HEK293T (cell line): ENCODE data around the gene PHB1.
"Not testable (repeated sequence)": the region's sequence is repeated elsewhere in the genome, so short reads cannot be mapped to it uniquely, and the experiment has no call there.

Experiments
- CTCF ChIA-PET: fragments of 350-600 bp; formaldehyde crosslinking; extraction: SDS; loops from one replicate; lab custom pipeline; 2021; ENCODE audit warnings: antibody characterized with exemption, inconsistent platforms; lab: Yijun Ruan, JAX
- POLR2A ChIA-PET: fragments of 350-600 bp; formaldehyde crosslinking; extraction: SDS; loops from one replicate; lab custom pipeline; 2020; ENCODE audit warnings: antibody characterized with exemption, inconsistent platforms; lab: Yijun Ruan, JAX
- DNase-seq: peaks from one replicate; pipeline ENCODE4 v3.0.0; 2012; ENCODE audit warnings: mixed read lengths; ENCODE audit errors: extremely low spot score
- ARNT ChIP-seq: fragments of 450-650 bp; IDR thresholded peaks from 2 replicates; pipeline ENCODE4 v1.6.1; 2017; ENCODE audit warnings: mild to moderate bottlenecking
- BHLHE40 ChIP-seq: fragments of 450-650 bp; IDR thresholded peaks from 2 replicates; pipeline ENCODE4 v1.6.1; 2016; ENCODE audit warnings: mild to moderate bottlenecking, moderate library complexity, borderline replicate concordance
- CTBP1 ChIP-seq: fragments of 450-650 bp; IDR thresholded peaks from 2 replicates; pipeline ENCODE4 v1.6.1; 2016; ENCODE audit warnings: borderline replicate concordance
- ELF4 ChIP-seq: fragments of 450-650 bp; IDR thresholded peaks from 2 replicates; pipeline ENCODE4 v1.6.1; 2017; ENCODE audit warnings: antibody characterized with exemption
- FOXA1 ChIP-seq: fragments of 450-650 bp; IDR thresholded peaks from 2 replicates; pipeline ENCODE4 v1.6.1; 2016; ENCODE audit warnings: mild to moderate bottlenecking
- FOXK2 ChIP-seq: fragments of 450-650 bp; IDR thresholded peaks from 2 replicates; pipeline ENCODE4 v1.6.1; 2016; ENCODE audit warnings: mild to moderate bottlenecking
- FOXM1 ChIP-seq: fragments of 450-650 bp; IDR thresholded peaks from 2 replicates; pipeline ENCODE4 v1.6.1; 2017; ENCODE audit warnings: mild to moderate bottlenecking, borderline replicate concordance
- HDGF ChIP-seq: fragments of 450-650 bp; IDR thresholded peaks from 2 replicates; pipeline ENCODE4 v1.6.1; 2017; ENCODE audit warnings: antibody characterized with exemption, borderline replicate concordance
- L3MBTL2 ChIP-seq: fragments of 450-650 bp; conservative IDR thresholded peaks from 2 replicates; pipeline ENCODE4 v1.6.1; 2016; ENCODE audit warnings: mild to moderate bottlenecking
- LEF1 ChIP-seq: fragments of 450-650 bp; IDR thresholded peaks from 2 replicates; pipeline ENCODE4 v1.6.1; 2017; ENCODE audit warnings: mild to moderate bottlenecking, borderline replicate concordance
- NFRKB ChIP-seq: fragments of 450-650 bp; IDR thresholded peaks from 2 replicates; pipeline ENCODE4 v1.6.1; 2016; ENCODE audit warnings: mild to moderate bottlenecking, moderate library complexity
- PKNOX1 ChIP-seq: fragments of 450-650 bp; IDR thresholded peaks from 2 replicates; pipeline ENCODE4 v1.6.1; 2016
- SP1 ChIP-seq: fragments of 450-650 bp; IDR thresholded peaks from 2 replicates; pipeline ENCODE4 v1.6.1; 2017
- SUZ12 ChIP-seq: fragments of 450-650 bp; IDR thresholded peaks from 2 replicates; pipeline ENCODE4 v1.6.1; 2016; ENCODE audit warnings: mild to moderate bottlenecking
- TARDBP ChIP-seq: fragments of 450-650 bp; IDR thresholded peaks from 2 replicates; pipeline ENCODE4 v1.6.1; 2016
- ZNF384 ChIP-seq: fragments of 450-650 bp; IDR thresholded peaks from 2 replicates; pipeline ENCODE4 v1.6.1; 2016

Gene PHB1

GRCh38 chr17:49425004-49425286 is 10.3 kb upstream of the PHB1 start:
- ChIA-PET CTCF (interaction anchor here (1.0 kb wide), 1 partner anchor 18 kb away, joined by 3 read pairs; no protein-coding TSS in a partner anchor), POLR2A (interaction anchor here (2.4 kb wide), 1 partner anchor 10 kb away, joined by 7 read pairs; the partner anchor contains the start of gene PHB1)
- no peak for TF ChIP-seq TARDBP
- no peak for TF ChIP-seq ZNF384
- TF ChIP-seq FOXK2 = no peak
- no peak for TF ChIP-seq FOXM1
- TF ChIP-seq PKNOX1 = no peak
- no peak for TF ChIP-seq L3MBTL2
- no peak for TF ChIP-seq CTBP1
- TF ChIP-seq BHLHE40 = no peak
- TF ChIP-seq NFRKB = no peak
- no peak for TF ChIP-seq ARNT
- TF ChIP-seq LEF1 = no peak
- TF ChIP-seq SP1 = no peak
- TF ChIP-seq FOXA1 = no peak
- no peak for TF ChIP-seq HDGF
- no peak for TF ChIP-seq SUZ12
- no peak for TF ChIP-seq ELF4
- DNase-seq = no peak

- ChIA-PET POLR2A (interaction anchor here (2.4 kb wide), 1 partner anchor 10 kb away, joined by 7 read pairs; the partner anchor contains the start of gene PHB1), CTCF (interaction anchor here (1.0 kb wide), 1 partner anchor 18 kb away, joined by 3 read pairs; no protein-coding TSS in a partner anchor)
- not testable (repeated sequence) for DNase-seq
These were observed 9.8 kb upstream of the PHB1 start for GRCh38 chr17:49424276-49425003.

- POLR2A ChIA-PET = no interaction called here
- TF ChIP-seq TARDBP (no peak), L3MBTL2 (no peak), HDGF (no peak), CTBP1 (no peak), NFRKB (no peak), LEF1 (no peak), ELF4 (no peak), FOXA1 (no peak), FOXM1 (no peak)
- CTCF ChIA-PET = interaction anchor here (0.6 kb wide), 1 partner anchor 894 kb away, joined by 3 read pairs; no protein-coding TSS in a partner anchor
- DNase-seq = no peak
These were observed 8.0 kb upstream of the PHB1 start for GRCh38 chr17:49422714-49423113.

- DNase-seq, CTCF ChIA-PET, POLR2A ChIA-PET: not testable (repeated sequence)
These were observed 5.1 kb upstream of the PHB1 start for GRCh38 chr17:49419761-49420160.

GRCh38 chr17:49418754-49419740 is 4.4 kb upstream of the PHB1 start:
- DNase-seq, CTCF ChIA-PET, POLR2A ChIA-PET: not testable (repeated sequence)

- no peak for DNase-seq
- POLR2A ChIA-PET = interaction anchor here (0.6 to 1.6 kb wide), 24 partner anchors 11 to 1266 kb away, joined by 3 to 10 read pairs (median 4); partner anchors contain the start of genes FAM117A, IGF2BP1, NGFR and SLC35B1
- CTCF ChIA-PET = interaction anchor here (1.0 to 1.1 kb wide), 4 partner anchors 14 to 154 kb away, joined by 3 to 9 read pairs (median 3); no protein-coding TSS in a partner anchor
- TF ChIP-seq PKNOX1 = no peak
- no peak for TF ChIP-seq ELF4
- no peak for TF ChIP-seq SP1
- TF ChIP-seq FOXM1 = no peak
- no peak for TF ChIP-seq BHLHE40
These were observed 436 bp downstream of the PHB1 start for GRCh38 chr17:49414271-49414621.

- ChIA-PET CTCF (interaction anchor here (1.0 to 2.3 kb wide), 4 partner anchors 10 to 148 kb away, joined by 4 to 41 read pairs (median 7); no protein-coding TSS in a partner anchor), POLR2A (no interaction called here)
- DNase-seq = no peak
- TF ChIP-seq NFRKB = no peak
- TF ChIP-seq L3MBTL2 = no peak
- no peak for TF ChIP-seq CTBP1
- TF ChIP-seq TARDBP = no peak
- no peak for TF ChIP-seq SUZ12
- no peak for TF ChIP-seq ZNF384
- no peak for TF ChIP-seq LEF1
- no peak for TF ChIP-seq ARNT
- no peak for TF ChIP-seq FOXA1
- TF ChIP-seq ELF4 = no peak
- TF ChIP-seq FOXM1 = no peak
- no peak for TF ChIP-seq HDGF
- no peak for TF ChIP-seq SP1
- TF ChIP-seq PKNOX1 = no peak
- no peak for TF ChIP-seq BHLHE40
- TF ChIP-seq FOXK2 = no peak
These were observed 5.6 kb downstream of the PHB1 start for GRCh38 chr17:49409066-49409465.
